ENCODE measurements around the gene MZF1.
"Not testable (repeated sequence)": the region's sequence is repeated elsewhere in the genome, so short reads cannot be mapped to it uniquely, and the experiment has no call there.

Gene MZF1

GRCh38 chr19:58545286-58546018, 27.7 kb downstream of the MZF1 start:
- Histone ChIP-seq H3K4me1 (peaks cover 12% of the 10 kb centered on the region), H3K36me3 (replicated peaks) (peaks cover 52% of the 10 kb centered on the region), H3K4me3 (peak overlapping the region; percentile 67), H3K27me3 (ENCODE audit: low read depth) (no peaks in the 10 kb centered on the region), H3K9me3 (no peaks in the 10 kb centered on the region)
- in situ Hi-C loops (cut with MboI; ENCODE audit: low sequenced_read_pairs) = no loop called here
- peak in 1 of 2 experiments; percentile 30 for DNase-seq (ENCODE audit: low spot score in 2 of 2)

- Histone ChIP-seq H3K4me3 (peak overlapping the region; percentile 67), H3K27me3 (ENCODE audit: low read depth) (no peaks in the 10 kb centered on the region), H3K36me3 (replicated peaks) (peaks cover 45% of the 10 kb centered on the region), H3K9me3 (no peaks in the 10 kb centered on the region), H3K4me1 (peaks cover 12% of the 10 kb centered on the region)
- DNase-seq (ENCODE audit: low spot score in 2 of 2) = peak in 1 of 2 experiments; percentile 74
- in situ Hi-C loops (cut with MboI; ENCODE audit: low sequenced_read_pairs) = no loop called here
These were observed 28.4 kb downstream of the MZF1 start for GRCh38 chr19:58544591-58545285.

- Histone ChIP-seq H3K27me3 (ENCODE audit: low read depth) (no peaks in the 10 kb centered on the region), H3K4me3 (peak within 1 kb of the TSS; percentile 67), H3K36me3 (replicated peaks) (peaks cover 38% of the 10 kb centered on the region), H3K9me3 (no peaks in the 10 kb centered on the region), H3K4me1 (peaks cover 12% of the 10 kb centered on the region)
- in situ Hi-C loops (cut with MboI; ENCODE audit: low sequenced_read_pairs) = no loop called here
- peak; percentile 99 to 100 for DNase-seq (ENCODE audit: low spot score in 2 of 2)
These were observed 29.1 kb downstream of the MZF1 start, which contains the start of gene TRIM28 for GRCh38 chr19:58543826-58544590. TRIM28 (plus strand) TSS chr19:58544064; CDS start chr19:58544758, 694 bp downstream.

- Histone ChIP-seq H3K4me1 (peaks cover 12% of the 10 kb centered on the region), H3K4me3 (peak overlapping the region; percentile 41), H3K36me3 (replicated peaks) (peaks cover 26% of the 10 kb centered on the region)
- H3K9me3 ChIP-seq; DNase-seq (ENCODE audit: low spot score in 2 of 2); in situ Hi-C loops (cut with MboI; ENCODE audit: low sequenced_read_pairs); H3K27me3 ChIP-seq (ENCODE audit: low read depth): not testable (repeated sequence)
These were observed 30.3 kb downstream of the MZF1 start for GRCh38 chr19:58542641-58543372.

GRCh38 chr19:58539169-58539559, 34.0 kb downstream of the MZF1 start:
- in situ Hi-C loops (cut with MboI; ENCODE audit: low sequenced_read_pairs); DNase-seq (ENCODE audit: low spot score in 2 of 2); H3K36me3 ChIP-seq (replicated peaks); H3K27me3 ChIP-seq (ENCODE audit: low read depth); H3K4me3 ChIP-seq; H3K9me3 ChIP-seq; H3K4me1 ChIP-seq: not testable (repeated sequence)

- Histone ChIP-seq H3K27me3 (ENCODE audit: low read depth) (peaks cover 5% of the 10 kb centered on the region), H3K4me1 (peaks cover 4% of the 10 kb centered on the region), H3K36me3 (replicated peaks) (no peaks in the 10 kb centered on the region), H3K9me3 (no peaks in the 10 kb centered on the region), H3K4me3 (no peak overlapping the region)
- DNase-seq (ENCODE audit: low spot score in 2 of 2) = peak in 1 of 2 experiments; percentile 58
- in situ Hi-C loops (cut with MboI; ENCODE audit: low sequenced_read_pairs) = no loop called here
These were observed 34.6 kb downstream of the MZF1 start for GRCh38 chr19:58538257-58539168.

DNA sequence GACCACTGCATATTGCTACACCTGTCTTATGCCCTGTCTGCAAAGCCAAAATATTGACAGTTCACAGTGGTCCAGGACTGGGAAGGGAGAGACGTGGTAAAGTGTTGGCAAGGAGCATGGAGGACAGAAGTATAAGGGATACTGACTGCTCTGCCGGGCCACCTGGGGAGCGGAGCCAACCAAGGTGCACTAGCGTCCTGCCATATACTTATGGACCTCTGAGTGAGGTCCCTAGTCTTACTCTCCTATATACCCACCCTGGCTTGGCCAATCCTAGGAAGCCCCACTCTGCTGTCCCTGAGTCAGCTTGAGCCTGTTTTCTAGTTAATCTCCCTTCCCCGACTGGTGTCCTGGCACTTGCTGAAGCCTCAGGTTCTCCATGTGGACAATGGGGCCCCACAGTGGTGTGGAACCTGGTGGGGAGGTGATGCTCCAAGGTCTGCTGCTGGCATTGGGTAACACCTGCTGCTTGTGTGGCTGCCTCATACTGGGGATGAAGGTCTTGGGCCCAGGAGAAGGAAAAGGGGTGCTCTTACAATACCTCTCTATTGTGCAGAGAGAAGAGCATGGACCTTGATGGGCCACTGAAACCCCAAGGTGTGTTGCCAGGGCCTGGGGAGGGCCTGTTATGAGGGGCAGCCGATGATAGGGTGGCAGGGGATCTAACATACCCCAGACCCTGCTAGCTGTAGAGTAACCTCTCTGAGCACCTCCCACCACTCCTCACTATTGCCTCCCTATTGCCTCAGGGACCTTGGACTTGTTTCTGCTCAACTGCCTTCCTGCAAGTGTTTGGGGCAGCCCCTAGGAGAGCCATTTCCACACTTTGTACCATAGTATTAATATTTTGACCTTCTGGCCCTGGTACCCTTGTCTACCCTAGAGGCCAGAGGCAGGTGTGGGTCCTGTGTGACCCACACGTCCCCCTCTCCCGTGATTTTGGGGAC, 36.0 kb downstream of the MZF1 start:
- peaks cover 5% of the 10 kb centered on the region for H3K27me3 ChIP-seq (ENCODE audit: low read depth)
- no peaks in the 10 kb centered on the region for H3K4me1 ChIP-seq
- peak in 1 of 2 experiments; percentile 3 for DNase-seq (ENCODE audit: low spot score in 2 of 2)
- H3K4me3 ChIP-seq = no peak overlapping the region
- H3K9me3 ChIP-seq = no peaks in the 10 kb centered on the region
- in situ Hi-C loops (cut with MboI; ENCODE audit: low sequenced_read_pairs) = no loop called here
- no peaks in the 10 kb centered on the region for H3K36me3 ChIP-seq (replicated peaks)

GRCh38 chr19:58535857-58536256, 37.3 kb downstream of the MZF1 start:
- H3K9me3 ChIP-seq = no peaks in the 10 kb centered on the region
- in situ Hi-C loops (cut with MboI; ENCODE audit: low sequenced_read_pairs) = no loop called here
- H3K4me3 ChIP-seq = no peak overlapping the region

DNA sequence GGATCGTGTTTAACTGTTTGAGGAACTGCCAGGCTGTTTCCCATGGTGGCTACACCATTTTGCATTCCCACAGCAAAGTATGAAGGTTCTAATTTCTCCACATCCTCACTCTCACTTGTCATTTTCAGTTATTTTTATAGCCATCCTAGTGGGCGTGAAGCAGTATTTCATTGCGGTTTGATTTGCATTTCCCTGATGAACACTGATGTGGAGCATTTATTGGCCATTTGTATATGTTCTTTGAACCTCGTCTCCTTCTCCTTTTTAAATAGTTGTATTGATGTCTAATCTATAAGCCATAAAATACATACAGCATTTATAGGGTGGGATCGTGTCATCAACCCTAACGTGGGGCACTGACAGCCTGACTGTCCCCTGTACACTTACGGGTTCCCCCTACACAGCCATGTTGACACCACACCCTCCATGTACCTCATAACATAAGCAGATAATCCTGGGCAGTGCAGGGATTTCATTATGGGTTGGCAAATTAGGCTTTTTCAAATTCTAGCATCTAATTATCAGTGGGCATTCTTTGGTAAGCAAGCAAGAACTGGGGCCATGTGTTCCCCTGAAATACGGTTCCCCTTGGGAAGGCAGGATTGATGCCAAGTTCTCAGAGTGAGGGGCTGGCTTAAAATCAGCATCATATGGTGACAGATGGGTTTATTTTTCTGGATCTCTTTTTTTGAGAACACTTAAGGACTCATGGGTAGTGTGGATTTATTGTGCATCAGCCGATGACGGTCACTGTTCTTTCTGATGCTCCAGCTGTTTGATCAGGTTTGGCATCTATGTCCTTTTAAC, 41.9 kb downstream of the MZF1 start:
- DNase-seq (ENCODE audit: low spot score in 2 of 2) = no peak
- Histone ChIP-seq H3K27me3 (ENCODE audit: low read depth) (no peaks in the 10 kb centered on the region; the same call in 1 of the 2 replicates), H3K4me1 (no peaks in the 10 kb centered on the region), H3K4me3 (no peak overlapping the region), H3K36me3 (replicated peaks) (no peaks in the 10 kb centered on the region), H3K9me3 (no peaks in the 10 kb centered on the region)
- in situ Hi-C loops (cut with MboI; ENCODE audit: low sequenced_read_pairs) = no loop called here

More at GRCh38 chr19:58535857-58536256, 37.3 kb downstream of the MZF1 start:
- no peak for DNase-seq (ENCODE audit: low spot score in 2 of 2)
- Histone ChIP-seq H3K4me1 (no peaks in the 10 kb centered on the region), H3K27me3 (ENCODE audit: low read depth) (peaks cover 5% of the 10 kb centered on the region), H3K36me3 (replicated peaks) (no peaks in the 10 kb centered on the region)

- DNase-seq (ENCODE audit: low spot score in 2 of 2) = no peak
- Histone ChIP-seq H3K36me3 (replicated peaks) (no peaks in the 10 kb centered on the region), H3K27me3 (ENCODE audit: low read depth) (no peaks in the 10 kb centered on the region; the same call in 1 of the 2 replicates), H3K4me3 (no peak overlapping the region), H3K9me3 (no peaks in the 10 kb centered on the region), H3K4me1 (no peaks in the 10 kb centered on the region)
- in situ Hi-C loops (cut with MboI; ENCODE audit: low sequenced_read_pairs) = no loop called here
These were observed 43.7 kb downstream of the MZF1 start for GRCh38 chr19:58529405-58529804.

- no peaks in the 10 kb centered on the region for H3K36me3 ChIP-seq (replicated peaks)
- peaks cover 11% of the 10 kb centered on the region for H3K4me1 ChIP-seq
- DNase-seq (ENCODE audit: low spot score in 2 of 2) = no peak
- H3K27me3 ChIP-seq (ENCODE audit: low read depth) = no peaks in the 10 kb centered on the region
- no peak overlapping the region for H3K4me3 ChIP-seq
- H3K9me3 ChIP-seq = no peaks in the 10 kb centered on the region
- in situ Hi-C loops (cut with MboI; ENCODE audit: low sequenced_read_pairs) = no loop called here
These were observed 50.4 kb downstream of the MZF1 start for GRCh38 chr19:58522709-58523108.

All from HAP-1 (cell line).